Heart left ventricle (tissue), 16 donors: ENCODE measurements around the gene KLHL4. TPM values are rescaled to one million over a fixed set of nuclear protein-coding genes. Genes with fewer than 3 reads are reported as not detected.

Experiments used
- ATAC-seq, 4 donors: fragments of 200-7000 bp; cut with Tn5 transposase; one replicate each; pipeline ENCODE4 v1.9.1; 2020 to 2022; ENCODE audit warnings: moderate library complexity in 4 of 4, mild to moderate bottlenecking in 3 of 4, moderate number of reproducible peaks in 1 of 4
- DNase-seq, 5 donors: peaks; one replicate each; pipeline ENCODE4 v3.0.0-alpha.2; 2020
- H3K27ac ChIP-seq, 12 donors: fragments of 200-600 bp; sonication (generic) in 4 of 12; one replicate each; pipeline versions ENCODE4 v1.5.0 to v1.8.0; 2016 to 2022; ENCODE audit warnings: mild to moderate bottlenecking in 2 of 12
- H3K27me3 ChIP-seq, 9 donors: fragments of 200-600 bp; sonication (generic) in 2 of 9; one replicate each; pipeline versions ENCODE4 v1.5.1 to v1.8.0; 2016 to 2022; ENCODE audit warnings: mild to moderate bottlenecking in 3 of 9
- H3K36me3 ChIP-seq, 9 donors: fragments of 200-600 bp; sonication (generic) in 2 of 9; one replicate each; pipeline versions ENCODE4 v1.5.0 to v1.8.0; 2018 to 2022; ENCODE audit warnings: mild to moderate bottlenecking in 2 of 9
- H3K4me1 ChIP-seq, 12 donors: fragments of 200-600 bp; sonication (generic) in 4 of 12; one replicate each; pipeline versions ENCODE4 v1.5.0 to v1.8.0; 2016 to 2022; ENCODE audit warnings: mild to moderate bottlenecking in 3 of 12
- H3K4me3 ChIP-seq, 12 donors: fragments of 200-600 bp; sonication (generic) in 4 of 12; one replicate each; pipeline versions ENCODE4 v1.5.0 to v1.8.0; 2017 to 2022; ENCODE audit warnings: mild to moderate bottlenecking in 9 of 12, moderate library complexity in 4 of 12
- H3K9me3 ChIP-seq, 12 donors: fragments of 200-600 bp; sonication (generic) in 4 of 12; one replicate each; pipeline versions ENCODE4 v1.5.0 to v1.8.0; 2016 to 2022; ENCODE audit warnings: mild to moderate bottlenecking in 1 of 12
- POLR2A ChIP-seq, 2 donors: fragments of 450-650 bp; IDR thresholded peaks; one replicate each; pipeline ENCODE4 v1.6.1; 2017; ENCODE audit warnings: antibody characterized with exemption in 2 of 2, mild to moderate bottlenecking in 2 of 2, moderate library complexity in 2 of 2
- WGBS, 4 donors: extraction: QIAGEN DNeasy Blood & Tissue Kit in 2 of 4; methylation state at CpG; one replicate each; pipeline versions ENCODE4 v1.1.5 to v1.1.7; 2013 to 2018; 5-methylcytosine and 5-hydroxymethylcytosine counted together
- intact Hi-C, 10 donors: fragments of 100-400 bp; cut with DNase I; formaldehyde crosslinking; loops; one replicate each; pipeline versions ENCODE4 v1.11.1 to v1.14.2; 2022
- polyA plus RNA-seq, 2 donors: library from polyadenylated mRNA; stranded (reverse); fragments of 200-250 nt; gene quantifications; one replicate each; pipeline ENCODE4 v1.2.3, GENCODE V29; 2013
- total RNA-seq, 9 donors: library from RNA; depleted of rRNA in 2 of 9; stranded (reverse); fragments of >200 nt in 2 of 9; fragmentation: NEBNext Ultra II Directional in 3 of 9; extraction: Animal tissue kit (Norgen Biotek cat#: 25700) in 3 of 9; gene quantifications; one replicate each; pipeline versions ENCODE4 v1.1.0 to v1.2.4, GENCODE V29; 2016 to 2023
- TF ChIP-seq, protein P1 (sequence below), 12 donors: fragments of 200-600 bp; sonication (generic) in 4 of 12; IDR thresholded peaks; one replicate each; pipeline versions ENCODE4 v1.5.0 to v1.8.0; 2018 to 2022; ENCODE audit warnings: antibody characterized with exemption in 12 of 12, mild to moderate bottlenecking in 5 of 12
- donor health status: ischemic (EF 13 %, LVEDD 7.1; RV severe dilation, severe dysfunction).
- donor health status: healthy with polysubstance abuse.
- donor health status: DM: no; HTN: yes; CAD: no.
- donor health status: DM: no; HTN: no; CAD: no.
- donor health status: ischemic (EF 25% LVEDD 6.9; RV normal size, moderate dysfunction).
- donor health status: ischemic (EF 25% LVEDD 5.7; RV mildly dilated, moderate dysfunction).
- donor health status: healthy.
- donor health status: DM: yes; HTN: yes; CAD: no.
- donor health status: ischemic (EF 35%, LVEDD 5.7; RV mildly dilated, moderate dysfunction).
- donor health status: nonischemic (EF 11% LVEDD 7.7; RV severe dilation, severe dysfunction).
- donor health status: DM: yes; HTN: yes; CAD: no.
- donor health status: PGD.
- donor health status: ischemic (EF 29% LVEDD 5.4; RV normal size, mild dysfunction).
- donor health status: nonischemic (EF 23%, LVEDD 6.1; RV moderate dilation, normal function).

Gene KLHL4
- total and polyA plus RNA-seq, 11 donors, result 0.15 to 4.6 (median 1.1) TPM

DNA sequence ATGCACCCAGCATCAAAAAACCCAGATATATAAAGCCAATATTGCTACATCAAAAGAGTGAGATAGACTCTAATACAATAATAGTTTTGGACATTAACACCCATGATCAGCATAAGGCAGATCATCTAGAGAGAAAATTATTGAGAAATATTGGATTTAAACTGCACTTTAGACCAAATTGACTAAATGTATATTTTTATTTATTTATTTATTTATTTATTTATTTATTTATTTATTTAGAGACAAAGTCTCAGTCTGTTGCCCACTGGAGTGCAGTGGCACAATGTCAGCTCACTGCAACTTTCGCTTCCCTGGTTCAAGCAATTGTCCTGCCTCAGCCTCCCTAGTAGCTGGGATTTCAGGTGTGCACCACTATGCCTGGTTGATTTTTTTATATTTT lies 193.0 kb downstream of the KLHL4 start:
- intact Hi-C loops, result no loop called here
- peaks cover 0 to 18% (median 0%) of the 10 kb centered on the region in 12 donors for H3K9me3 ChIP-seq
- no peak for TF ChIP-seq POLR2A (IDR thresholded peaks at IDR 0.05)
- TF ChIP-seq, protein P1, sequence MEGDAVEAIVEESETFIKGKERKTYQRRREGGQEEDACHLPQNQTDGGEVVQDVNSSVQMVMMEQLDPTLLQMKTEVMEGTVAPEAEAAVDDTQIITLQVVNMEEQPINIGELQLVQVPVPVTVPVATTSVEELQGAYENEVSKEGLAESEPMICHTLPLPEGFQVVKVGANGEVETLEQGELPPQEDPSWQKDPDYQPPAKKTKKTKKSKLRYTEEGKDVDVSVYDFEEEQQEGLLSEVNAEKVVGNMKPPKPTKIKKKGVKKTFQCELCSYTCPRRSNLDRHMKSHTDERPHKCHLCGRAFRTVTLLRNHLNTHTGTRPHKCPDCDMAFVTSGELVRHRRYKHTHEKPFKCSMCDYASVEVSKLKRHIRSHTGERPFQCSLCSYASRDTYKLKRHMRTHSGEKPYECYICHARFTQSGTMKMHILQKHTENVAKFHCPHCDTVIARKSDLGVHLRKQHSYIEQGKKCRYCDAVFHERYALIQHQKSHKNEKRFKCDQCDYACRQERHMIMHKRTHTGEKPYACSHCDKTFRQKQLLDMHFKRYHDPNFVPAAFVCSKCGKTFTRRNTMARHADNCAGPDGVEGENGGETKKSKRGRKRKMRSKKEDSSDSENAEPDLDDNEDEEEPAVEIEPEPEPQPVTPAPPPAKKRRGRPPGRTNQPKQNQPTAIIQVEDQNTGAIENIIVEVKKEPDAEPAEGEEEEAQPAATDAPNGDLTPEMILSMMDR (IDR thresholded peaks at IDR 0.05), result no peak
- H3K4me3 ChIP-seq, result no peak overlapping the region
- no peaks in the 10 kb centered on the region for H3K4me1 ChIP-seq
- 84 to 100% (median 90%) methylated on average over 1 of the region's 1 CpG for WGBS, 4 donors
- DNase-seq (no peak), ATAC-seq (no peak)
- H3K36me3 ChIP-seq, result no peaks in the 10 kb centered on the region
- H3K27ac ChIP-seq, result no peak overlapping the region
- no peaks in the 10 kb centered on the region for H3K27me3 ChIP-seq
